HFFc6 (cell line): ENCODE results near the gene KMT2C. TPM values are rescaled to one million over a fixed set of nuclear protein-coding genes. Genes with fewer than 3 reads are reported as not detected.
A peak's percentile ranks its signal among the peaks of the same experiment; 100 is the strongest.

ENCODE experiments used
- DNase-seq: peaks from one replicate; pipeline ENCODE4 v3.0.0-alpha.2; 2018
- H3K27ac Mint-ChIP-seq: 2 replicates; pipeline ENCODE4 v1.8.0; 2020; ENCODE audit warnings: mild to moderate bottlenecking, mixed read lengths
- H3K27me3 Mint-ChIP-seq: 2 replicates; pipeline ENCODE4 v1.8.0; 2021; ENCODE audit warnings: mild to moderate bottlenecking, moderate library complexity, mixed read lengths; ENCODE audit not compliant: insufficient read depth
- H3K36me3 Mint-ChIP-seq: 2 replicates; pipeline ENCODE4 v1.8.0; 2021; ENCODE audit warnings: low read depth, mixed read lengths
- H3K4me1 Mint-ChIP-seq: 2 replicates; pipeline ENCODE4 v1.8.0; 2020; ENCODE audit warnings: low read depth, mixed read lengths
- H3K4me3 Mint-ChIP-seq: 2 replicates; pipeline ENCODE4 v1.8.0; 2020; ENCODE audit warnings: mild to moderate bottlenecking, moderate library complexity, mixed read lengths
- H3K9me3 Mint-ChIP-seq: 2 replicates; pipeline ENCODE4 v1.8.0; 2020; ENCODE audit warnings: mild to moderate bottlenecking, mixed read lengths
- long read RNA-seq: library from polyadenylated mRNA; unstranded; transcript quantifications from one replicate; pipeline ENCODE4 v2.0.0, GENCODE V29; 2019
- total RNA-seq, 6 experiments: library from RNA; stranded (reverse); fragmentation: NEBNext Ultra II Directional; extraction: Animal tissue kit (Norgen Biotek cat#: 25700); gene quantifications; 2 replicates in 1 of 6; 3 replicates in 5 of 6; pipeline ENCODE4 v1.2.3, GENCODE V29; 2021
- TF ChIP-seq, protein P1 (sequence below): fragments of 200-600 bp; sonication (generic); IDR thresholded peaks from 2 replicates; pipeline ENCODE4 v1.5.0; 2021; ENCODE audit warnings: antibody characterized with exemption, mild to moderate bottlenecking

KMT2C gene
- total RNA-seq, result 10 to 100 TPM; 23.5 to 30.8 (median 26.0) TPM
- long read RNA-seq, partial matches to known transcripts, result 5 of 12 reads
- long read RNA-seq, other reads (novel, unspliced or antisense), result 7 of 12 reads

- no peak for DNase-seq
- peak within 1 kb of the TSS; percentile 95 for H3K4me3 Mint-ChIP-seq
- peaks cover 26% of the 10 kb centered on the region for H3K4me1 Mint-ChIP-seq
- no peaks in the 10 kb centered on the region for H3K9me3 Mint-ChIP-seq
- H3K27ac Mint-ChIP-seq, result peak within 1 kb of the TSS; percentile 93
- no peaks in the 10 kb centered on the region for H3K36me3 Mint-ChIP-seq
- H3K27me3 Mint-ChIP-seq, result peaks cover 4% of the 10 kb centered on the region; the same call in 1 of the 2 replicates
- TF ChIP-seq, protein P1, sequence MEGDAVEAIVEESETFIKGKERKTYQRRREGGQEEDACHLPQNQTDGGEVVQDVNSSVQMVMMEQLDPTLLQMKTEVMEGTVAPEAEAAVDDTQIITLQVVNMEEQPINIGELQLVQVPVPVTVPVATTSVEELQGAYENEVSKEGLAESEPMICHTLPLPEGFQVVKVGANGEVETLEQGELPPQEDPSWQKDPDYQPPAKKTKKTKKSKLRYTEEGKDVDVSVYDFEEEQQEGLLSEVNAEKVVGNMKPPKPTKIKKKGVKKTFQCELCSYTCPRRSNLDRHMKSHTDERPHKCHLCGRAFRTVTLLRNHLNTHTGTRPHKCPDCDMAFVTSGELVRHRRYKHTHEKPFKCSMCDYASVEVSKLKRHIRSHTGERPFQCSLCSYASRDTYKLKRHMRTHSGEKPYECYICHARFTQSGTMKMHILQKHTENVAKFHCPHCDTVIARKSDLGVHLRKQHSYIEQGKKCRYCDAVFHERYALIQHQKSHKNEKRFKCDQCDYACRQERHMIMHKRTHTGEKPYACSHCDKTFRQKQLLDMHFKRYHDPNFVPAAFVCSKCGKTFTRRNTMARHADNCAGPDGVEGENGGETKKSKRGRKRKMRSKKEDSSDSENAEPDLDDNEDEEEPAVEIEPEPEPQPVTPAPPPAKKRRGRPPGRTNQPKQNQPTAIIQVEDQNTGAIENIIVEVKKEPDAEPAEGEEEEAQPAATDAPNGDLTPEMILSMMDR, result no peak
Measured at GRCh38 chr7:152435384-152436110, at the start of gene KMT2C. Gene KMT2C, minus strand, starts transcription at chr7:152436003. Its CDS starts 217 bp downstream, at chr7:152435786.

- Mint-ChIP-seq H3K27ac (no peak overlapping the region), H3K36me3 (no peaks in the 10 kb centered on the region), H3K9me3 (no peaks in the 10 kb centered on the region)
Measured at GRCh38 chr7:152481082-152481481, 45.3 kb upstream of the KMT2C start.

GRCh38 chr7:152480664-152481063 lies 44.9 kb upstream of the KMT2C start:
- H3K36me3 Mint-ChIP-seq, result no peaks in the 10 kb centered on the region
- TF ChIP-seq, protein P1, result no peak

More at GRCh38 chr7:152481082-152481481, 45.3 kb upstream of the KMT2C start:
- Mint-ChIP-seq H3K4me1 (no peaks in the 10 kb centered on the region), H3K4me3 (no peak overlapping the region), H3K27me3 (no peaks in the 10 kb centered on the region)
- TF ChIP-seq, protein P1, result no peak
- DNase-seq, result no peak

GRCh38 chr7:152479595-152479994 lies 43.8 kb upstream of the KMT2C start:
- H3K36me3 Mint-ChIP-seq, result no peaks in the 10 kb centered on the region

More at GRCh38 chr7:152480664-152481063, 44.9 kb upstream of the KMT2C start:
- H3K27me3 Mint-ChIP-seq, result no peaks in the 10 kb centered on the region
- H3K27ac Mint-ChIP-seq, result no peak overlapping the region
- H3K9me3 Mint-ChIP-seq, result no peaks in the 10 kb centered on the region
- no peaks in the 10 kb centered on the region for H3K4me1 Mint-ChIP-seq
- DNase-seq, result no peak
- no peak overlapping the region for H3K4me3 Mint-ChIP-seq

DNA sequence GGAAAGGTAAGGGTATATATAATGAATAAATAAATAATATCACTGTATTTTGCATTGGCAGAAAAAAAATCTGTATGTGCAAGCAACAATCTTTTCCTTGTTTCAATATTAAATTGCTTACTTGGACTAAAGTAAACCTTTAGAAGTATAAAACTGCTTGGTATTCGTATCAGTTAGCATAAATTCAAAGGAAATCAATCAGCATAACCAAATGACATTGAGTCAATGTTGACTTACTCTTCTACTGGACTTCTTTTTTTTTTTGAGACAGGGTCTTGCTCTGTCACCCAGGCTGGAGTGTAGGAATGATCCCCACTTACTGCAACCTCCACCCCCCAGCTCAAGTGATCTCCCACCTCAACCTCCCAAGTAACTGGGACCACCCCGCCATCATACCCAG lies 42.3 kb upstream of the KMT2C start:
- no peaks in the 10 kb centered on the region for H3K36me3 Mint-ChIP-seq
- H3K27ac Mint-ChIP-seq, result no peak overlapping the region
- no peaks in the 10 kb centered on the region for H3K9me3 Mint-ChIP-seq
- H3K27me3 Mint-ChIP-seq, result no peaks in the 10 kb centered on the region
- TF ChIP-seq, protein P1, result no peak
- no peak overlapping the region for H3K4me3 Mint-ChIP-seq
- DNase-seq, result no peak
- no peaks in the 10 kb centered on the region for H3K4me1 Mint-ChIP-seq

More at GRCh38 chr7:152479595-152479994, 43.8 kb upstream of the KMT2C start:
- Mint-ChIP-seq H3K4me1 (no peaks in the 10 kb centered on the region), H3K27me3 (no peaks in the 10 kb centered on the region), H3K4me3 (no peak overlapping the region), H3K27ac (no peak overlapping the region), H3K9me3 (no peaks in the 10 kb centered on the region)
- DNase-seq, result no peak
- TF ChIP-seq, protein P1, result no peak
